Astrocyte of the spinal cord (primary cell): Measurements from ENCODE around the gene DTHD1.

Experiments used
- DNase-seq: peaks from one replicate; pipeline ENCODE4 v3.0.0; 2011; ENCODE audit warnings: low read depth, low spot score
- H3K4me3 ChIP-seq: 2 replicates; pipeline ENCODE4 v1.5.1; 2011; ENCODE audit warnings: low read depth, mild to moderate bottlenecking, low read length, moderate library complexity
- CTCF ChIP-seq: IDR thresholded peaks from 2 replicates; pipeline ENCODE4 v1.5.1; 2012; ENCODE audit warnings: low read depth, mild to moderate bottlenecking, low read length, inconsistent platforms
- in situ Hi-C: cut with HindIII; loops from 2 replicates; pipeline ENCODE4 v1.10.0; 2017; ENCODE audit warnings: low sequenced_read_pairs

DTHD1 gene

GRCh38 chr4:36242629-36243354, 38.6 kb upstream of the DTHD1 start:
- DNase-seq = peak; percentile 13
- no peak for TF ChIP-seq CTCF
- in situ Hi-C loops = no loop called here
- peak overlapping the region; percentile 60 for H3K4me3 ChIP-seq

GRCh38 chr4:36243355-36244256, 37.8 kb upstream of the DTHD1 start:
- TF ChIP-seq CTCF = no peak
- DNase-seq = peak; percentile 44
- peak overlapping the region; percentile 60 for H3K4me3 ChIP-seq
- in situ Hi-C loops = no loop called here

GRCh38 chr4:36244257-36245082, 36.9 kb upstream of the DTHD1 start, which contains the start of gene ARAP2:
TSS of gene ARAP2 (minus strand) at chr4:36244514. CDS start at chr4:36229486, 15,028 bp downstream.
- in situ Hi-C loops = no loop called here
- peak within 1 kb of the TSS; percentile 60 for H3K4me3 ChIP-seq
- TF ChIP-seq CTCF = no peak
- DNase-seq = peak; percentile 47

GRCh38 chr4:36249610-36250009, 31.8 kb upstream of the DTHD1 start:
- in situ Hi-C loops = no loop called here
- TF ChIP-seq CTCF = no peak
- no peak for DNase-seq
- H3K4me3 ChIP-seq = no peak overlapping the region

GRCh38 chr4:36251983-36252382, 29.4 kb upstream of the DTHD1 start:
- in situ Hi-C loops = no loop called here
- DNase-seq = no peak
- TF ChIP-seq CTCF = no peak
- H3K4me3 ChIP-seq = no peak overlapping the region

- H3K4me3 ChIP-seq = no peak overlapping the region
- no peak for DNase-seq
- in situ Hi-C loops = no loop called here
- TF ChIP-seq CTCF = no peak
Measured at GRCh38 chr4:36254371-36254770, 27.0 kb upstream of the DTHD1 start.
